ENCODE measurements around the gene RAB29.

Gene RAB29

DNA sequence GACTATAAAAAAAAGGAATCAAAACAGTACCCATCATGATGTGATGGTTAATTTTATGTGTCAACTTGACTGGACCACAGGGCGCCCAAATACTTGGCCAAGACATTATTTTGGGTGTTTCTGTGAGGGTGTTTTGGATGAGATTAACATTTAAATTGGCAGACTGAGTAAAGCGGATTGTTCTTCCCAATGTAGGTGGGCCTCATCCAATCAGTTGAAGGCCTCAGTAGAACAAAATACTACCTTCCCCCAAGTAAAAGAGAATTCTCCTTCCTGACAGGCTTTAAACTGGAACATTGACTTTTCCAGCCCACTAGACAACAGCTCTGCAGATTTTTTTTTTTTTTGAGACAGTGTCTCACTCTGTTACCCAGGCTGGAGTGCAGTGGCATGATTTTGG lies 10.7 kb downstream of the RAB29 start:
- DNase-seq = no peak
- Histone ChIP-seq H3K36me3 (peaks cover 0 to 8% (median 0%) of the 10 kb centered on the region in 3 donors), H3K27ac (no peak overlapping the region), H3K4me3 (no peak overlapping the region), H3K4me1 (peaks cover 0 to 6% (median 0%) of the 10 kb centered on the region in 4 donors), H3K27me3 (no peaks in the 10 kb centered on the region), H3K9me3 (no peaks in the 10 kb centered on the region)
- TF ChIP-seq, protein P1, sequence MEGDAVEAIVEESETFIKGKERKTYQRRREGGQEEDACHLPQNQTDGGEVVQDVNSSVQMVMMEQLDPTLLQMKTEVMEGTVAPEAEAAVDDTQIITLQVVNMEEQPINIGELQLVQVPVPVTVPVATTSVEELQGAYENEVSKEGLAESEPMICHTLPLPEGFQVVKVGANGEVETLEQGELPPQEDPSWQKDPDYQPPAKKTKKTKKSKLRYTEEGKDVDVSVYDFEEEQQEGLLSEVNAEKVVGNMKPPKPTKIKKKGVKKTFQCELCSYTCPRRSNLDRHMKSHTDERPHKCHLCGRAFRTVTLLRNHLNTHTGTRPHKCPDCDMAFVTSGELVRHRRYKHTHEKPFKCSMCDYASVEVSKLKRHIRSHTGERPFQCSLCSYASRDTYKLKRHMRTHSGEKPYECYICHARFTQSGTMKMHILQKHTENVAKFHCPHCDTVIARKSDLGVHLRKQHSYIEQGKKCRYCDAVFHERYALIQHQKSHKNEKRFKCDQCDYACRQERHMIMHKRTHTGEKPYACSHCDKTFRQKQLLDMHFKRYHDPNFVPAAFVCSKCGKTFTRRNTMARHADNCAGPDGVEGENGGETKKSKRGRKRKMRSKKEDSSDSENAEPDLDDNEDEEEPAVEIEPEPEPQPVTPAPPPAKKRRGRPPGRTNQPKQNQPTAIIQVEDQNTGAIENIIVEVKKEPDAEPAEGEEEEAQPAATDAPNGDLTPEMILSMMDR (IDR thresholded peaks at IDR 0.05) = no peak
- intact Hi-C loops (cut with DNase I; ENCODE audit: low total_unique reads) = no loop called here

DNA sequence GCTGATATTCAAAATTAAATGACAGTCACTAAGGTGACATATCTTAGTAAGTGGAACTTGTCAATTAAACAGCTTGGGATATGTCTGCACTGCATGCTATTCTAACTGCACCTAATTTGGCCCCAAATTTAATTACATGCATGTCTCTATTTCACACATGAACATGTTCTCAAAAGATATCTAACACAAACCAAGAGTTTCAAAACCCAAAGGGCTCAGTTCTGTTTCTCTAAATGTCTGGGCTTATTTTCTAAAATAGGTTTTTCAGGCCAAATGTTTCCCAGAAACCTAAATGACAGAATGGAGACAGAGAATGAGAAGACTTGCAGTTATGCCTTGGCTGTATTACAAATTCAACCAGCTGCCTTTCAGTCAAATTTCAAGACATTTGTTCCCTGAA lies 11.3 kb downstream of the RAB29 start:
- peaks cover 0 to 2% (median 0%) of the 10 kb centered on the region in 3 donors for H3K36me3 ChIP-seq
- no peak overlapping the region for H3K4me3 ChIP-seq
- no peaks in the 10 kb centered on the region for H3K9me3 ChIP-seq
- H3K4me1 ChIP-seq = no peaks in the 10 kb centered on the region
- intact Hi-C loops (cut with DNase I; ENCODE audit: low total_unique reads) = no loop called here
- H3K27me3 ChIP-seq = no peaks in the 10 kb centered on the region
- DNase-seq = no peak
- H3K27ac ChIP-seq = no peak overlapping the region
- TF ChIP-seq, protein P1 (IDR thresholded peaks at IDR 0.05) = no peak

DNA sequence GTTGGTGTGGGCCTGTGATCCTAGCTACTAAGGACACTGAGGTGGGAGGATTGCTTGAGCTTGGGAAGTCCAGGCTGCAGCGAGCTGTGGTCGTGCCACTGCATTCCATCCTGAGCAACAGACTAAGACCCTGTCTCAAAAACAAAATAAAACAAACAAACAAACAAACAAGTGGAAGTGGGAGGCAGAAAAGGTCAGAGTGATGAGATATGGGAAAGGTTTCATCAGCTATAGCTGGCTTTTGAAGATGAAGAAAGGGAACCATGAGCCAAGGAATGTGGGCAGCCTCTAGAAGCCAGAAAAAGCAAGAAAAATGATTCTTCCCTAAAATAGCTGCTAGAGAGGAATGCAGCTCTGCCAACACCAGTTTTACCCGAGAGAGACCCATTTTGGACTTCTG lies 14.7 kb downstream of the RAB29 start:
- TF ChIP-seq, protein P1 (IDR thresholded peaks at IDR 0.05) = no peak
- no peak for DNase-seq

DNA sequence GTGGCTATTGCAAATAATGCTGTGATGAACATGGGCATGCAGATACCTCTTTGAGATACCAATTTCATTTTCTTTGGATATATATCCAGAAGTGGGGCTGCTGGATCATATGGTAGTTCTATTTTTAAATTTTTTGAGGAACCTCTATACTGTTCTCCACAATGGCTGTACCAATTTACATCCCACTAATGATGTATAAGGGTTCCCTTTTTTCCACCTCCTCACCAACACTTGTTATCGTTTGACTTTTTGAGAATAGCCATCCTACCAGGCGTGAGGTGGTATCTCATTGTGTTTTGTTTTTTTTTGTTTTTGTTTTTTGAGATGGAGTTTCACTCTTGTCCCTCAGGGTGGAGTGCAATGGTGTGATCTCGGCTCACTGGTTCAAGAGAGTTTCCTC lies 18.7 kb downstream of the RAB29 start:
- H3K36me3 ChIP-seq = no peaks in the 10 kb centered on the region
- TF ChIP-seq, protein P1 (IDR thresholded peaks at IDR 0.05) = no peak

More for the DNA sequence above, 14.7 kb downstream of the RAB29 start:
- no peaks in the 10 kb centered on the region for H3K27me3 ChIP-seq
- no peaks in the 10 kb centered on the region for H3K36me3 ChIP-seq
- intact Hi-C loops (cut with DNase I; ENCODE audit: low total_unique reads) = no loop called here
- H3K27ac ChIP-seq = no peak overlapping the region
- no peaks in the 10 kb centered on the region for H3K4me1 ChIP-seq
- H3K9me3 ChIP-seq = no peaks in the 10 kb centered on the region
- no peak overlapping the region for H3K4me3 ChIP-seq

DNA sequence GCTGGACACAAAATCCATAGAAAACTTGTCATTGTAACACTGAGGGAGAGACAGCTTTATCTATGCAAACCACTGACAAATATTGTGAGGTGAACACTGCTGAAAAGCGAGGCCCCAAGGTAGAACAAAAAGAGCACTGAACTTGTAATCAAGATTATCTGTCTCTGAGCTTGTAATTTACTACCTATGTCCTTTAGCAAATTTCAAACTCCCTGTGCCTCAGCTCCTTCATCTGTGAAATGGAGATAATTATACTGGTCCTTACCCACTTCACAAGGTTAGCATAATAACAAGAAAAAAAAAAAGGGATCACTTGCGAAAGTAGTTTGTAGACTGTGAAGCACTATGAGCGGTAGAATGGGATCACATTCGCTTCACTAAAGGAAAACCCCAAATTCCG lies 20.4 kb downstream of the RAB29 start:
- intact Hi-C loops (cut with DNase I; ENCODE audit: low total_unique reads) = loop anchor here (10.0 kb wide), 1 partner anchor 60 kb away; the partner anchor contains the start of gene SLC41A1
- H3K4me1 ChIP-seq = no peaks in the 10 kb centered on the region
- H3K9me3 ChIP-seq = no peaks in the 10 kb centered on the region
- DNase-seq = no peak
- TF ChIP-seq, protein P1 (IDR thresholded peaks at IDR 0.05) = no peak
- no peak overlapping the region for H3K4me3 ChIP-seq
- H3K27me3 ChIP-seq = no peaks in the 10 kb centered on the region
- H3K27ac ChIP-seq = no peak overlapping the region
- H3K36me3 ChIP-seq = no peaks in the 10 kb centered on the region

More for the DNA sequence above, 18.7 kb downstream of the RAB29 start:
- Histone ChIP-seq H3K27ac (no peak overlapping the region), H3K27me3 (no peaks in the 10 kb centered on the region), H3K9me3 (no peaks in the 10 kb centered on the region), H3K4me1 (no peaks in the 10 kb centered on the region), H3K4me3 (no peak overlapping the region)
- intact Hi-C loops (cut with DNase I; ENCODE audit: low total_unique reads) = loop anchor here (10.0 kb wide), 1 partner anchor 58 kb away; the partner anchor contains the start of gene SLC41A1
- no peak for DNase-seq

Data from tibial artery (tissue), 4 donors.